ENCODE results near the gene DUOX2.

Gene DUOX2

GRCh38 chr15:45134046-45134445, 20.1 kb upstream of the DUOX2 start:
- TF ChIP-seq, protein P1, sequence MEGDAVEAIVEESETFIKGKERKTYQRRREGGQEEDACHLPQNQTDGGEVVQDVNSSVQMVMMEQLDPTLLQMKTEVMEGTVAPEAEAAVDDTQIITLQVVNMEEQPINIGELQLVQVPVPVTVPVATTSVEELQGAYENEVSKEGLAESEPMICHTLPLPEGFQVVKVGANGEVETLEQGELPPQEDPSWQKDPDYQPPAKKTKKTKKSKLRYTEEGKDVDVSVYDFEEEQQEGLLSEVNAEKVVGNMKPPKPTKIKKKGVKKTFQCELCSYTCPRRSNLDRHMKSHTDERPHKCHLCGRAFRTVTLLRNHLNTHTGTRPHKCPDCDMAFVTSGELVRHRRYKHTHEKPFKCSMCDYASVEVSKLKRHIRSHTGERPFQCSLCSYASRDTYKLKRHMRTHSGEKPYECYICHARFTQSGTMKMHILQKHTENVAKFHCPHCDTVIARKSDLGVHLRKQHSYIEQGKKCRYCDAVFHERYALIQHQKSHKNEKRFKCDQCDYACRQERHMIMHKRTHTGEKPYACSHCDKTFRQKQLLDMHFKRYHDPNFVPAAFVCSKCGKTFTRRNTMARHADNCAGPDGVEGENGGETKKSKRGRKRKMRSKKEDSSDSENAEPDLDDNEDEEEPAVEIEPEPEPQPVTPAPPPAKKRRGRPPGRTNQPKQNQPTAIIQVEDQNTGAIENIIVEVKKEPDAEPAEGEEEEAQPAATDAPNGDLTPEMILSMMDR (IDR thresholded peaks at IDR 0.05; ENCODE audit: low read depth, low read length, missing control alignments): no peak
- H3K4me3 ChIP-seq (replicated peaks; ENCODE audit: low read depth, low read length): no peak overlapping the region
- DNase-seq (ENCODE audit: extremely low read depth, low read depth): no peak

GRCh38 chr15:45133561-45133920, 19.6 kb upstream of the DUOX2 start:
- TF ChIP-seq, protein P1 (IDR thresholded peaks at IDR 0.05; ENCODE audit: low read depth, low read length, missing control alignments): no peak
- DNase-seq (ENCODE audit: extremely low read depth, low read depth): no peak
- no peak overlapping the region for H3K4me3 ChIP-seq (replicated peaks; ENCODE audit: low read depth, low read length)

DNA sequence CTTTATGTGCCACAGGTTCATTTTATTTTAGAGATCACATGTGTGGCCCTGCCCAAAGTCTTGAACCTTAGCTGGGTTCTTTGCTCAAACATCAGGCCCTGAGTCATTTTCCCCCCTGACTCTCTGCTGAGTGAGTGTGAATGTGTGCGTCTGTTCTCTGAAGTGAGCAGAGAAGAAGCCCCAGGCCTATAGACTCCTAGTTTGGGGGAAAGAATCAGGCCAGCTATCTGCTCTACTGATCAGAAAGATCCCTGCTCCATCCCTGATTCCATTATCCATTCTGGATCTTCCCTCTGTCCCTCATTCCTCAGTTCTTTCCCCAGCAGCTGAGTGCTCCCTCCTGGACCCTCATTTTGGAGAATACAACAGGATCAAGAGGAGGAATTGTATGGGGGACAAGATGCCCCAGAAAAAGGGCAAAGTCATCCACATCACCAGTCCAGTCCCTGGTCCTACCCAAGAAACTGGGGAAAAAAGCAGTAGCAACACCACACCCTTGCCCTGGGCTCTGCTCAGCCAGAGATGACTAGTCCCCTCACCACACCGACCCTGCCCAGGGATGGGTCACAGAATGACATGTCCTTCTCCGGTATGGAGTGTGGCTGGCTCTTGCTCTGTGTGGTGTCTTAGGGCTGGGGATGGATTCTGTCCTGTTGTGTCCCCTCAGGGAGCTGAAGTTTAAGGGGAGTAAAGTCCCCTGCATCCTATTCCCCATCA, 19.0 kb upstream of the DUOX2 start:
- H3K4me3 ChIP-seq (replicated peaks; ENCODE audit: low read depth, low read length): no peak overlapping the region
- TF ChIP-seq, protein P1 (IDR thresholded peaks at IDR 0.05; ENCODE audit: low read depth, low read length, missing control alignments): no peak
- no peak for DNase-seq (ENCODE audit: extremely low read depth, low read depth)

DNA sequence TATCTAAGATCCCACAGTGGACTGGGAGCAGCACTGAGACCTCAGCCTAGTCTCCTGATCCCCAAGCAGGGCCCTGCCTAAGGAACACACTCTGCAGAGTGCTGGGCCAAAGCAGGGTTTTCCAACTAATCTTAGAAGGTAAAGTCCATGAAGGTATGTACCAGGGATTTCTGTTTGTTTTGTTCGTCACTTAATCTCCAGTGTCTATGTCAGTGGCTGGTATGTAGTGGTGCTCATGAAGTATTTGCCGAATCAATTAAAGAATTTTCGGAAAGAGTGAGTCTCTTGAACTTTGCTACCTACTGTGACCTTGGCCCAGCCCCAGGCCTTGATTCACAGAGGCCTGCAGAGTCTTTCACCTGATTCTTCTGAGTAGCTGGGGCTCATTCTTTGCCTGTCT, 17.5 kb upstream of the DUOX2 start:
- H3K4me3 ChIP-seq (replicated peaks; ENCODE audit: low read depth, low read length): no peak overlapping the region
- no peak for DNase-seq (ENCODE audit: extremely low read depth, low read depth)
- TF ChIP-seq, protein P1 (IDR thresholded peaks at IDR 0.05; ENCODE audit: low read depth, low read length, missing control alignments): no peak

GRCh38 chr15:45130291-45131000, 16.5 kb upstream of the DUOX2 start:
- no peak overlapping the region for H3K4me3 ChIP-seq (replicated peaks; ENCODE audit: low read depth, low read length)
- no peak for DNase-seq (ENCODE audit: extremely low read depth, low read depth)
- TF ChIP-seq, protein P1 (IDR thresholded peaks at IDR 0.05; ENCODE audit: low read depth, low read length, missing control alignments): no peak

DNA sequence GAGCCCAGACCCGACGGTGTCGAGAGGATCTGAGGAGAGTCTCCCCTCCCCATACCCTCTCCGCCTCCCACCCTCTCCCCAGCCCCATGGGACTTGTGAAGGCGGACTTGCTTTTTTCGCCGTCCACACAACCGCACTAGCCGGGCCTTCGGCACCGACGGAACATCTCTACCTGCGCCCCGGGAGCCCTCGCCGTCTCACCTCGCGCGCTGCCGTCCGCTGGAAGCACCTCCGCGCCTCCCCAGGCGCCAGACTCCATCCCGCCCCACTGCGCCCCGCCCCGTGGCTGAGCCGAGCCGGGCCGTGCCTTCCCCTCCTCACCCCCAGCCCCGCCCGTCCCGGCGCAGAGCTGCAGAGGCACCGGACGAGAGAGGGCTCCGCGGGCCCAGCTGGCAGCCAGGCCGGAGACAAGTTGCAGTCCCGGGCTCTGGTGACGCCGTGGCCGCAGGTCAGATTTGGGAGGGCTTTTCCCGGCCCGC, 15.7 kb upstream of the DUOX2 start, which contains the start of the genes DUOX1 and DUOXA1:
Gene DUOX1 (plus strand): TSS at position 344 of the 479 bp plus-strand sequence. CDS start 1,973 bp downstream, outside the sequence.
Gene DUOXA1 (minus strand): TSS at position 229 of the 479 bp plus-strand sequence. CDS start 6,865 bp downstream, outside the sequence.
- TF ChIP-seq, protein P1 (IDR thresholded peaks at IDR 0.05; ENCODE audit: low read depth, low read length, missing control alignments): no peak
- H3K4me3 ChIP-seq (replicated peaks; ENCODE audit: low read depth, low read length): no peak within 1 kb of the TSS
- DNase-seq (ENCODE audit: extremely low read depth, low read depth): no peak

All from HFF-Myc (cell line).